Stomach smooth muscle (tissue), 2 donors: ENCODE results near the gene S100PBP.

Experiments used
- H3K27ac ChIP-seq: one replicate; pipeline ENCODE4 v1.7.0; 2013; ENCODE audit warnings: mild to moderate bottlenecking, low read length, inconsistent platforms
- H3K27me3 ChIP-seq, 2 donors: one replicate each; pipeline ENCODE4 v1.7.0; 2013; ENCODE audit warnings: low read length in 2 of 2; ENCODE audit not compliant: insufficient read depth in 2 of 2, control insufficient read depth in 1 of 2
- H3K36me3 ChIP-seq, 2 donors: one replicate each; pipeline ENCODE4 v1.7.0; 2013; ENCODE audit warnings: low read length in 2 of 2; ENCODE audit not compliant: control insufficient read depth in 2 of 2, insufficient read depth in 2 of 2
- H3K4me1 ChIP-seq: one replicate; pipeline ENCODE4 v1.7.0; 2013; ENCODE audit warnings: low read length; ENCODE audit not compliant: control insufficient read depth, insufficient read depth
- H3K4me3 ChIP-seq, 2 donors: one replicate each; pipeline ENCODE4 v1.7.0; 2013; ENCODE audit warnings: low read length in 2 of 2
- H3K9ac ChIP-seq, 2 donors: one replicate each; pipeline ENCODE4 v1.7.0; 2013; ENCODE audit warnings: low read length in 2 of 2, mild to moderate bottlenecking in 1 of 2
- H3K9me3 ChIP-seq, 2 donors: one replicate each; pipeline ENCODE4 v1.7.0; 2013; ENCODE audit warnings: low read length in 2 of 2; ENCODE audit not compliant: control insufficient read depth in 2 of 2
- donor health status: healthy.
- donor health status: Pancreatic carcinoma.

S100PBP gene

DNA sequence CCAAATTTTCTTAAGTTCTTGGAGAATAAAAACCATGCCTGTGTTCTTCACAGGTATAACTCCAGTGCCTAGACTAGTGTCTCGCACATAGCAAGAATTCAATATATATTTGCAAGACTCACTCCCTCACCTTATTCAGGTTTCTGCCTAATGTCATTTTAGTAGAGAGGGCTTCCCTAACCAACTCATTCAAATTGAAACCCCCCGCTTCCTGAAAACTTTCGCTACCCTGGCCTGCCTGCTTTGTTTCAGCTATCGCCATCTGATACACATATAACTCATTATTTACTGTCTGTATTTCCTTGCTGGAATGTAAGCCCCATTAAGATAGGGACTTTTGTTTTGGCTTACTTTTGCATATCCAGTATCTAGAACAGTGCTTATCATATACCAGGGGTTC, 8.9 kb upstream of the S100PBP start:
- Histone ChIP-seq H3K4me1 (no peaks in the 10 kb centered on the region), H3K36me3 (peaks cover 21 to 29% of the 10 kb centered on the region in 2 donors), H3K4me3 (no peak overlapping the region), H3K9ac (no peak overlapping the region), H3K9me3 (no peaks in the 10 kb centered on the region), H3K27ac (no peak overlapping the region), H3K27me3 (no peaks in the 10 kb centered on the region)

DNA sequence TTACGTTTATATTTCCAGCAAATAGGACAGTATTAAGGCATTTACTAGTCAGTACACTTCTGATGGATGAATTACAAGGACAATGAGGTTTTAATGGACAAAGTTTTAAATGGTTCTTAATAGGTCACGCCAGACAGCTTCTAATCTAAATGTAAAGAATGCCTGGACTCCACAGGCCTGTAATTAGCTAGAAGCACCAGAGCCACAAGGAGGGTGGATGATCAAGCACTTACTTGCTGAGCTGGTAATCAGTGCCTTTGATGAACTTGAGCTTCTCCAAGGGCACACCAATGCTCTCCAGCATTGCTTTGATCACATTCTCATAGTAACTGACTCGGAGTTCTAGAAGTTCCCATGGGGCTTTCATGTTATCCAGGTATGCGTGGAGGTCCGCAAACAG, 7.1 kb upstream of the S100PBP start:
- H3K4me3 ChIP-seq, result no peak overlapping the region
- no peaks in the 10 kb centered on the region for H3K9me3 ChIP-seq
- no peak overlapping the region for H3K27ac ChIP-seq
- peaks cover 19 to 29% of the 10 kb centered on the region in 2 donors for H3K36me3 ChIP-seq
- no peaks in the 10 kb centered on the region for H3K27me3 ChIP-seq
- H3K4me1 ChIP-seq, result no peaks in the 10 kb centered on the region
- H3K9ac ChIP-seq, result no peak overlapping the region

DNA sequence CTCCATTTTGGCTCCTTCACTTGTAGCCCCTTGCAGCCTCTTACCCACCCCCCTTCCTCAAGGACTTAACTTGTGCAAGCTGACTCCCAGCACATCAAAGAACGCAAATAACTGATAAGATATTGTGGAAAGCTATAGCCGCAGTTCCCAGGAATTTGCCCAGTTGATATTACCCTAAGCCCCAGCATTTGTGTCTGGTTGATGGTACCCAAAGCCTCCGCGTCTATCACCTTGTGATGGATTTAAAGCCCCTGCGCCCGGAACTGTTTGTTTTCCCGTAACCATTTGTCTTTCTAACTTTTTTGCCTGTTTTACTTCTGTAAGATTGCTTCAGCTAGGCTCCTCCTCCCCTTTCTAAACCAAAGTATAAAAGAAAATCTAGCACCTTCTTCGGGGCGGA, 6.2 kb upstream of the S100PBP start:
- no peak overlapping the region for H3K4me3 ChIP-seq
- H3K27ac ChIP-seq, result no peak overlapping the region
- H3K36me3 ChIP-seq, result peaks cover 17 to 25% of the 10 kb centered on the region in 2 donors
- no peaks in the 10 kb centered on the region for H3K9me3 ChIP-seq
- H3K27me3 ChIP-seq, result no peaks in the 10 kb centered on the region
- H3K4me1 ChIP-seq, result peaks cover 7% of the 10 kb centered on the region
- no peak overlapping the region for H3K9ac ChIP-seq

DNA sequence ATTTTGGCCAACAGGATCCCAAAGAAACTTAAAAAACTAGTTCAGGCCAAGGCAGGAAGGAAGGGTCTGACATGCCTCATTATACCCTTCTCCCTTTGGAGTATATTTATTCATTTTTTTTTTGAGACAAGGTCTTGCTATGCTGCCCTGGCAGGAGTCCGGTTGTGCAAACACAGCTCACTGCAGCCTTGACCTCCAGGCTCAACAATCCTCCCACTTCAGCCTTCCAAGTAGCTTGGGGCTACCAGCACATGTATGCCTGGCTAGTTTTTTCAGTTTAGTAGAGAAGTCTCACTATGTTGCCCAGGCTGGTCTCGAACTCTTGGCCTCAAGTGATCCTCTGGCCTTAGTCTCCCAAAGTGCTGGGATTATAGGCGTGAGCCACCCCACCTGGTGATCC, 5.5 kb upstream of the S100PBP start:
- H3K9me3 ChIP-seq, result no peaks in the 10 kb centered on the region
- H3K9ac ChIP-seq, result no peak overlapping the region
- peaks cover 11% of the 10 kb centered on the region for H3K4me1 ChIP-seq
- H3K27me3 ChIP-seq, result no peaks in the 10 kb centered on the region
- H3K4me3 ChIP-seq, result no peak overlapping the region
- H3K36me3 ChIP-seq, result peaks cover 15 to 24% of the 10 kb centered on the region in 2 donors
- H3K27ac ChIP-seq, result no peak overlapping the region

DNA sequence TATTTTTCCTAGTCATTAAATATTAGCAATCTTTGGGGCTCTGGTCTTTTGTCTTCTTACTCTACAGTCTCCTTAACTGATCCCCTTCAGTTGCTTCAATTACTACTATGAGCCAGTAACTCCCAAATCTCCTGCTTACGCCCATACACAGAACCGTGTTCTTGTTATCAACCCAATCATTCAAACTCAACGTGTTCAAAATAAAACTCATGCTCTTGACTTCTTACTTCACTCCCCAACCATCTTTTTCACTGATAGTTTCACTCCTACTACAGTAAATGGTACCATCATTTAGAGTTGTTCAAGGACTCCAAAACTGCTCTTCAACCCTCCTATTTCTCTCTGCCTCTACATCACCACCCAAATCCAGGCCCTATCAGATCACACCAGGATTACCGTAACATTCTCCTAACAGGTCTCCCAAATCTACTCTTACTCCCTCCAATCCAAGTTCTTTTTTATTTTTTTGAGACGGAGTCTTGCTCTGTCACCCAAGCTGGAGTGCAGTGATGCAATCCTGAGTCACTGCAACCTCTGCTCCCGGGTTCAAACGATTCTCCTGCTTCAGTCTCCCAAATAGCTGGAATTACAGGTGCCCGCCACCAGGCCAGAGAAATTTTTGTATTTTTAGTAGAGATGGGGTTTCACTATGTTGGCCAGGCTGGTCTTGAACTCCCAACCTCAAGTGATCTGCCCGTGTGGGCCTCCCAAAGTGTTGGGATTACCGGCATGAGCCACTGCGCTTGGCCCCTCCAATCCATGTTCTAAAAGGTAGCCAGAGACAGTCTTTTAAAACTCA, 3.3 kb upstream of the S100PBP start:
- no peak overlapping the region for H3K27ac ChIP-seq
- H3K9ac ChIP-seq, result no peak overlapping the region
- no peaks in the 10 kb centered on the region for H3K9me3 ChIP-seq
- H3K4me3 ChIP-seq, result no peak overlapping the region
- H3K27me3 ChIP-seq, result no peaks in the 10 kb centered on the region
- H3K36me3 ChIP-seq, result peaks cover 15 to 16% of the 10 kb centered on the region in 2 donors
- peaks cover 20% of the 10 kb centered on the region for H3K4me1 ChIP-seq

DNA sequence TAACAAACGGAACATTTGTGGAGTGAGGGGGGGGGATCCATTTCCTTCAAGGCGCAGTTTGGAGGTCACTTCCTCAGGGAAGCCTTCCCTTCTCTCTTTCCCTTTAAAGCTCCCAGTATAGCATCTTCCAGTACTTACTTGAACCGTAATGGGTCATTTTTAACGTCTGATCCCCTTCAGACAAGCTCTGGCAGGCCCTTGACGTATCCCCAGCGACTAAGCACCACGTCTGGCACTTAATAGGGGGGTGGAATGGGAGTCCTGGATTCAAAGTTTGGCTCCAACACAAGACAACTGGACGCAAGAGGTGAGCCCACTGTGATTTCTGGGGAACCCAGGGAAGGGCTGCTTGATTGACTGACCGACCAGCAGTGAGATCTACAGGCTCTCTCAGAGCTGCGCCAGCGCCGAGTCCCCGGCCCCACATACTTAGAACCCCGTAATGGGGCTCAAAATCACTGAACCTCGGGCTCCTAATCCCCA, 736 bp upstream of the S100PBP start:
- Histone ChIP-seq H3K36me3 (no peaks in the 10 kb centered on the region), H3K9ac (peak overlapping the region; percentile 93 to 94), H3K27me3 (no peaks in the 10 kb centered on the region), H3K9me3 (no peaks in the 10 kb centered on the region), H3K27ac (peak overlapping the region; percentile 91), H3K4me1 (peaks cover 20% of the 10 kb centered on the region), H3K4me3 (peak overlapping the region; percentile 92 to 97)

DNA sequence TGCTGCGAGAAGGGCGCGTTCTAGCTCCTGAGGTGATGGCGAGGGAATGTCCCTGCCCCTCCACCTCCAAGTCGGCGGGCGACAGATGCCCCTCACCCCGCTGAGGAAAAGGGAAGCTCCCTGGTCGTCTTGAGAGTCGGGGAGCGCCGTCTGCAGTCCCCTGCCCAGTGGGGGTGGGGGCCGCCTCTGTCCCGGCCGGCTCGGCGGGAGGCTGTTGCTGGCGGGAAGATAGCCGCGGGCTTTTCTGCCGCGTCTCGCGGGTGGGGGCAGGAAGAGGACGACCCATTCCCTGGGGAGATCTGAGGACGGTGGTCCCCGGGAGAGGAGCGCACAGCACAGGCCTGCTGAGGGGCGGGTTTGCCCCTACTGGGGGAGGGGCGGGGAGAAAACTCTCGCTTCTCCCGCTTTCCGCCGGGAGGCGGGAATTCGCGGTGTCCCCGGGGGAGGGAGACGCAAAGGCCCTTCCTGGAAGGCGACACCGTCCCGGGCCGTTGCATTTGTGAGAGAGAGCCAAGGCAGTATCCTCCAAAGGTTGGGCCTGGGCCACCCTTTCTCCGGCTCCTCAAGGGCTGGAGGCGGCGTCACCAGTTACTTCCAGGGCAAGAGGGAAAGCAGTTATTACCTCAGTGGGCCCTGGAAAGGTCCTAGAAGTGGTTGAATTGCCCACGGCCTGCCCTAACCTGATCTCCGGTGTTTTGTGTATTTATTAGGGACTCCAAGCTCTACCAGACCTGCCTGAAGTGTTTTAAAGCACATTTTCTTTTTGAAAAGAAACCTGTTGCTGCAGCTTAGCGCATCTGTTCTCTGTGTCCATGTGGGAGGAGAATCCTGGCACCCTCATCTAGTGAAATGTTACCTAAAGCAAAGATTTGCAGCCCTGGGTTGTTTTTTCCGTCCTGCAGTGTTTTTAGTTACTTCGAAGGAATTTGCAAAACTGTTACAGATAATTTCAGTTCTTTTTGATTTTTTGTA, 648 bp downstream of the S100PBP start:
- peak overlapping the region; percentile 84 to 95 for H3K9ac ChIP-seq
- H3K36me3 ChIP-seq, result no peaks in the 10 kb centered on the region
- peak overlapping the region; percentile 92 to 97 for H3K4me3 ChIP-seq
- H3K4me1 ChIP-seq, result peaks cover 20% of the 10 kb centered on the region
- H3K9me3 ChIP-seq, result no peaks in the 10 kb centered on the region
- peak overlapping the region; percentile 91 for H3K27ac ChIP-seq
- no peaks in the 10 kb centered on the region for H3K27me3 ChIP-seq

DNA sequence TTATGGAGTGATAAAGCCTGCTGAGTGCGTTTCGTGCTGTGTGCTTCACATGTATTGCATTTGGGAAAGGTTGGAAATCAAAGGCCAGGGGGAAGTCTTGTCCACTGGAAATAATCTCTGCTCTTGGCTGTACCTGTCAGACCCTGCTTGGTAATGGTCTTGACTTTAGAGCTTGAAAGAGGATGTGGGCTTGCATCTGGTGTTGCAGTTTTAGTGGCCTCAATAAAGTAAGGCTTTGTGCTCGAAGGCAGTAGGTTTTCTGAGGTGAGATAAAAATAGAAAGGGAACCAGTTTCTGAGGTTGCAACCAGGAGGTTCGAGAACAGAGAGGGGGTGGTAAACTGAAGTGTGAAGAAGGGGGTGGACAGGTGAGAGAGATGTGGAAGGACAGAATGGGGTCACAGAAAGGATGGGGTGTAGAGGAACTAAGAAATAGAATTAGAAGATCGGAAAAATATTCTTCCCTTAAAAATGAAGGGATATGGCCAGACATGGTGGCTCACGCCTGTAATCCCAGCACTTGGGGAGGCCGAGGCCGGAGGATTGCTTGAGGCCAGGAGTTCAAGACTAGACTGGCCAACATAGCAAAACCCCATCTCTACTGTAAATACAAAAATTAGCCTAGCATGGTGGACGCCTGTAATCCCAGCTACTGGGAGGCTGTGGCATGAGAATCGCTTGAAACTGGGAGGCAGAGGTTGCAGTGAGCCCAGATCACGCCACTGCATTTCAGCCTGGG, 1.5 kb downstream of the S100PBP start:
- H3K4me3 ChIP-seq, result peak overlapping the region; percentile 92 to 97
- no peaks in the 10 kb centered on the region for H3K27me3 ChIP-seq
- peak overlapping the region; percentile 91 for H3K27ac ChIP-seq
- H3K9me3 ChIP-seq, result no peaks in the 10 kb centered on the region
- H3K9ac ChIP-seq, result peak overlapping the region; percentile 22 to 95
- no peaks in the 10 kb centered on the region for H3K36me3 ChIP-seq
- H3K4me1 ChIP-seq, result peaks cover 20% of the 10 kb centered on the region

DNA sequence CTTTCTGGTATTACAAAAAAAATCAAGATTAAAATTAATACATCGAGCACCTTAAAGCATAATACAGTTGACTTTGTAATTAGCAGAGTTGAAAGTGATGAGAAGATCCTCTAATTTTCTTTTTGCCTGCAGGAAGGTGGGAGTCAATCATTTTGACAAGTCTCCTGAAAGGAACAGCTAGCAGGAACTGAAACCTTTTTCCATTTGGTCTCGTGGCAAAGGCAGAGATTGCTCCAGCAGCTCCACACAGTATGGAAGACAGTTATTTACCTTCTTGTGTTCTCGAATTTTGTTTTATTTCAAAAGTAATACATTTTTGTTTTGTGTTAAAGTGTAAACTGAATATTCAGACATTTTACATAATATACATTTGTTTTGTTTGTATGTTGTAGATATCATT, 7.7 kb downstream of the S100PBP start:
- Histone ChIP-seq H3K27me3 (no peaks in the 10 kb centered on the region), H3K9ac (no peak overlapping the region), H3K27ac (no peak overlapping the region), H3K4me3 (no peak overlapping the region), H3K36me3 (peaks cover 26 to 35% of the 10 kb centered on the region in 2 donors), H3K9me3 (no peaks in the 10 kb centered on the region), H3K4me1 (no peaks in the 10 kb centered on the region)

DNA sequence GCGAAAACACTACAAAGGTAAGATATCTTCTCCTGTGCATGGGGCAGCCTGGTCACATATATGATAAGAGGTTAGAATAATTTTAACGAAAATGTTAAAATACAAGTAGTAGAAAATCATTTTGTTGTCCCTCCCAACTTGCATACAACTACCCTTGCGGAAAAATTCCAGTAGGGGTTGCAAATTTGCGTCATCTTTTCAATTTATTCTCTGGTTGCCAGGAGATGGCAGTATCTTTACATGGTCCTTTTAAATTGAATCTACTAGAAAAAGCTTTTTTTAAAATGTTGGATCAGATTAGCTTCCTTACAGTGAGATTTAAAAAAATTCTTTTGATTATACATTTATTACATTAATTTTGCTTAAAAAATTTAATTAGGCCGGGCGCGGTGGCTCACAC, 10.9 kb downstream of the S100PBP start:
- Histone ChIP-seq H3K36me3 (peaks cover 35 to 57% of the 10 kb centered on the region in 2 donors), H3K9me3 (no peaks in the 10 kb centered on the region), H3K4me1 (no peaks in the 10 kb centered on the region), H3K27ac (no peak overlapping the region), H3K4me3 (no peak overlapping the region), H3K9ac (no peak overlapping the region), H3K27me3 (no peaks in the 10 kb centered on the region)
